GM18519 (cell line): ENCODE results near the gene INTS4.
"Not testable (repeated sequence)": the region's sequence is repeated elsewhere in the genome, so short reads cannot be mapped to it uniquely, and the experiment has no call there.

Experiments used
- ATAC-seq: cut with Tn5 transposase; IDR thresholded peaks from one replicate; pipeline ENCODE4 v1.9.1; 2021; ENCODE audit warnings: mild to moderate bottlenecking, moderate library complexity; ENCODE audit not compliant: unreplicated experiment, low FRiP score

INTS4 gene

GRCh38 chr11:77967121-77967520, 27.3 kb downstream of the INTS4 start:
- no peak for ATAC-seq

GRCh38 chr11:77966338-77966737, 28.1 kb downstream of the INTS4 start:
- ATAC-seq, result no peak

- ATAC-seq, result no peak
Observed at GRCh38 chr11:77959434-77959833, 35.0 kb downstream of the INTS4 start.

- ATAC-seq, result not testable (repeated sequence)
Observed at GRCh38 chr11:77958583-77959177, 35.8 kb downstream of the INTS4 start.

GRCh38 chr11:77943296-77943695, 51.2 kb downstream of the INTS4 start:
- not testable (repeated sequence) for ATAC-seq

GRCh38 chr11:77942465-77942864, 52.0 kb downstream of the INTS4 start:
- not testable (repeated sequence) for ATAC-seq

- ATAC-seq, result not testable (repeated sequence)
Observed at GRCh38 chr11:77933596-77933995, 60.9 kb downstream of the INTS4 start.

GRCh38 chr11:77930334-77931208, 63.9 kb downstream of the INTS4 start:
- not testable (repeated sequence) for ATAC-seq

- ATAC-seq, result not testable (repeated sequence)
Observed at GRCh38 chr11:77917713-77918112, 76.8 kb downstream of the INTS4 start.

GRCh38 chr11:77914307-77914791, 80.1 kb downstream of the INTS4 start:
- ATAC-seq, result not testable (repeated sequence)

- ATAC-seq, result not testable (repeated sequence)
Observed at GRCh38 chr11:77913608-77914306, 80.7 kb downstream of the INTS4 start.

- ATAC-seq, result not testable (repeated sequence)
Observed at GRCh38 chr11:77910828-77911227, 83.6 kb downstream of the INTS4 start.

- no peak for ATAC-seq
Observed at GRCh38 chr11:77909277-77909676, 85.2 kb downstream of the INTS4 start.

GRCh38 chr11:77908835-77909234, 85.6 kb downstream of the INTS4 start:
- no peak for ATAC-seq

GRCh38 chr11:77894949-77895348, 99.5 kb downstream of the INTS4 start:
- ATAC-seq, result not testable (repeated sequence)

- ATAC-seq, result not testable (repeated sequence)
Observed at GRCh38 chr11:77891703-77892102, 102.8 kb downstream of the INTS4 start.

- ATAC-seq, result not testable (repeated sequence)
Observed at GRCh38 chr11:77891256-77891655, 103.2 kb downstream of the INTS4 start.

GRCh38 chr11:77890619-77891056, 103.8 kb downstream of the INTS4 start:
- not testable (repeated sequence) for ATAC-seq

GRCh38 chr11:77890100-77890614, 104.3 kb downstream of the INTS4 start:
- ATAC-seq, result not testable (repeated sequence)

GRCh38 chr11:77889045-77889444, 105.4 kb downstream of the INTS4 start:
- not testable (repeated sequence) for ATAC-seq

- no peak for ATAC-seq
Observed at GRCh38 chr11:77886401-77886800, 108.1 kb downstream of the INTS4 start.
